ENCODE results near the gene PHF12. TPM values are rescaled to one million over a fixed set of nuclear protein-coding genes. Genes with fewer than 3 reads are reported as not detected.

PHF12 gene
- total and polyA plus RNA-seq, 2 of the 8 experiments (the other 6 are each of a cell fraction or from before 2014, with no cell fraction given), result 38.8 to 65.7 TPM

DNA sequence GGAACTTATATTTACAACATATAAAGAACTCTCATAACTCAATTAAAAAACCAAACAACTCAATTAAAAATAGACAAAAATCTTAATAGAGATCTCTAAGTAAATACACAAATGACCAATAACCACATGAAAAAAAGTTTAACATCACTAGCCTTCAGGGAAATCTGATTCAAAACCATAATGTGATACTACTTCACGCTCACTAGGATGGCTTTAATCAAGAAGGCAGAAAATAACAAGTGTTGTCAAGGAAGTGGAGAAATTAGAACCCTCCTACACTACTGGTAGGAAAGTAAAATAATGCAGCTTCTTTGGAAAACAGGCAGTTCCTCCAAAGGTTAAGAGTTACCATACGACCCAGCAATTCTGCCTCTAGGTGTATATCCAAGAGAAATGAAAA, 8.4 kb downstream of the PHF12 start:
- H3K27me3 ChIP-seq (replicated peaks in 1 of 4; ENCODE audit: control insufficient read depth in 3 of 4, extremely low read depth in 1 of 4, insufficient read depth in 3 of 4, low read length in 3 of 4), result no peaks in the 10 kb centered on the region
- H2AK5ac ChIP-seq (ENCODE audit: low read depth, low read length), result no peak overlapping the region
- H3K18ac ChIP-seq (ENCODE audit: extremely low read depth, low read length), result no peak overlapping the region
- H3K79me1 ChIP-seq (ENCODE audit: low read depth, low read length), result peaks cover 6% of the 10 kb centered on the region; the same call in 1 of the 2 replicates
- no peak overlapping the region for H3K23ac ChIP-seq (ENCODE audit: insufficient read length)
- H3K79me2 ChIP-seq (ENCODE audit: control insufficient read depth in 1 of 2, insufficient read depth in 2 of 2, low read length in 2 of 2), result peaks cover 60 to 100% of the 10 kb centered on the region in 2 experiments
- no peak overlapping the region for H2BK15ac ChIP-seq (ENCODE audit: low read length)
- no peak overlapping the region for H3K14ac ChIP-seq (ENCODE audit: insufficient read length)
- H2BK20ac ChIP-seq (ENCODE audit: low read length), result no peak overlapping the region
- no peak overlapping the region for H3K9ac ChIP-seq (replicated peaks in 1 of 4; ENCODE audit: extremely low read depth in 1 of 4, low read depth in 3 of 4, low read length in 3 of 4)
- ChIA-PET CTCF (ENCODE audit: partially characterized antibody) (interaction anchor here (0.9 to 2.2 kb wide), 8 partner anchors 9 to 216 kb away, joined by 3 to 10 read pairs (median 5); partner anchors contain the start of gene DHRS13), POLR2A (ENCODE audit: partially characterized antibody) (interaction anchor here (1.0 to 1.1 kb wide), 2 partner anchors 9 to 12 kb away, joined by 3 to 4 read pairs; partner anchors contain the start of gene PHF12)
- H3K56ac ChIP-seq (replicated peaks; ENCODE audit: insufficient read length, low read depth, low read length), result no peak overlapping the region
- 94% methylated on average over 2 of the region's 2 CpGs; no CpG with 5 or more reads in 1 of the 2 experiments for WGBS, 2 experiments (ENCODE audit: extremely low coverage in 1 of 2, insufficient coverage in 1 of 2, insufficient read length in 1 of 2, insufficient replicate concordance in 2 of 2, low coverage in 1 of 2, low lambda C conversion rate in 2 of 2, missing lambda C conversion rate in 1 of 2)
- no peaks in the 10 kb centered on the region for H3K9me3 ChIP-seq (ENCODE audit: insufficient read depth in 2 of 2, low read depth in 1 of 2, low read length in 1 of 2)
- no peak overlapping the region for H2AFZ ChIP-seq (ENCODE audit: low read length)
- peaks cover 0 to 11% (median 5%) of the 10 kb centered on the region in 4 experiments; a peak in 5 of 7 replicates for H3K4me1 ChIP-seq (replicated peaks in 1 of 4; ENCODE audit: control insufficient read depth in 3 of 4, insufficient read depth in 4 of 4, low read length in 3 of 4)
- FAIRE-seq, result no peak
- no peak overlapping the region for H3K27ac ChIP-seq (ENCODE audit: low read depth, low read length)
- no peak overlapping the region for H3K4me2 ChIP-seq (ENCODE audit: insufficient read depth in 1 of 2, low read depth in 2 of 2, low read length in 2 of 2)
- H3K4me3 ChIP-seq (ENCODE audit: extremely low read depth in 1 of 4, insufficient read depth in 2 of 4, low read depth in 3 of 4, low read length in 4 of 4), result no peak overlapping the region
- H4K8ac ChIP-seq (ENCODE audit: extremely low read depth, insufficient read depth, low read length), result no peak overlapping the region
- H3K36me3 ChIP-seq (ENCODE audit: control insufficient read depth in 2 of 4, insufficient read depth in 4 of 4, low read length in 3 of 4), result peaks cover 0 to 29% (median 3%) of the 10 kb centered on the region in 4 experiments; a peak in 5 of 8 replicates
- H2BK12ac ChIP-seq (ENCODE audit: low read depth, low read length), result no peak overlapping the region
- no peak overlapping the region for H4K5ac ChIP-seq (ENCODE audit: insufficient read length, low read depth, low read length)
- DNase-seq (ENCODE audit: low read depth in 1 of 2, low spot score in 2 of 2), result no peak
- H4K91ac ChIP-seq (replicated peaks; ENCODE audit: insufficient read length, low read length), result no peak overlapping the region
- H2BK5ac ChIP-seq (ENCODE audit: low read depth, low read length), result no peak overlapping the region
- no peaks in the 10 kb centered on the region for H3K23me2 ChIP-seq (ENCODE audit: low read depth, low read length)
- H3K4ac ChIP-seq (replicated peaks; ENCODE audit: insufficient read length, low read depth, low read length), result no peak overlapping the region
- peaks cover 21 to 25% of the 10 kb centered on the region in 2 experiments for H4K20me1 ChIP-seq (replicated peaks in 1 of 2; ENCODE audit: control insufficient read depth in 1 of 2, insufficient read depth in 2 of 2, low read length in 2 of 2)
- H2BK120ac ChIP-seq (replicated peaks; ENCODE audit: low read depth, low read length), result no peak overlapping the region
- TF ChIP-seq SP2 (IDR thresholded peaks at IDR 0.05; ENCODE audit: low read length) (no peak), CBX8 (IDR thresholded peaks at IDR 0.05; ENCODE audit: borderline replicate concordance, low read depth, low read length) (no peak), BCL11A (IDR thresholded peaks at IDR 0.05; ENCODE audit: low read depth in 2 of 2, low read length in 2 of 2) (no peak), CBX5 (IDR thresholded peaks at IDR 0.05; ENCODE audit: low read depth, low read length) (no peak), SIX5 (IDR thresholded peaks at IDR 0.05; ENCODE audit: low read depth, low read length) (no peak), SUZ12 (IDR thresholded peaks at IDR 0.05; ENCODE audit: low read length) (no peak), TEAD4 (IDR thresholded peaks at IDR 0.05; ENCODE audit: low read depth, low read length) (no peak), BACH1 (IDR thresholded peaks at IDR 0.05; ENCODE audit: low read length) (no peak)
- TF ChIP-seq, protein P1, sequence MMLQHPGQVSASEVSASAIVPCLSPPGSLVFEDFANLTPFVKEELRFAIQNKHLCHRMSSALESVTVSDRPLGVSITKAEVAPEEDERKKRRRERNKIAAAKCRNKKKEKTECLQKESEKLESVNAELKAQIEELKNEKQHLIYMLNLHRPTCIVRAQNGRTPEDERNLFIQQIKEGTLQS (IDR thresholded peaks at IDR 0.05; ENCODE audit: insufficient read depth, low read depth, low read length), result no peak
- TF ChIP-seq, protein P2, sequence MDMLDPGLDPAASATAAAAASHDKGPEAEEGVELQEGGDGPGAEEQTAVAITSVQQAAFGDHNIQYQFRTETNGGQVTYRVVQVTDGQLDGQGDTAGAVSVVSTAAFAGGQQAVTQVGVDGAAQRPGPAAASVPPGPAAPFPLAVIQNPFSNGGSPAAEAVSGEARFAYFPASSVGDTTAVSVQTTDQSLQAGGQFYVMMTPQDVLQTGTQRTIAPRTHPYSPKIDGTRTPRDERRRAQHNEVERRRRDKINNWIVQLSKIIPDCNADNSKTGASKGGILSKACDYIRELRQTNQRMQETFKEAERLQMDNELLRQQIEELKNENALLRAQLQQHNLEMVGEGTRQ (IDR thresholded peaks at IDR 0.05; ENCODE audit: low read length), result no peak
- TF ChIP-seq, protein P3, sequence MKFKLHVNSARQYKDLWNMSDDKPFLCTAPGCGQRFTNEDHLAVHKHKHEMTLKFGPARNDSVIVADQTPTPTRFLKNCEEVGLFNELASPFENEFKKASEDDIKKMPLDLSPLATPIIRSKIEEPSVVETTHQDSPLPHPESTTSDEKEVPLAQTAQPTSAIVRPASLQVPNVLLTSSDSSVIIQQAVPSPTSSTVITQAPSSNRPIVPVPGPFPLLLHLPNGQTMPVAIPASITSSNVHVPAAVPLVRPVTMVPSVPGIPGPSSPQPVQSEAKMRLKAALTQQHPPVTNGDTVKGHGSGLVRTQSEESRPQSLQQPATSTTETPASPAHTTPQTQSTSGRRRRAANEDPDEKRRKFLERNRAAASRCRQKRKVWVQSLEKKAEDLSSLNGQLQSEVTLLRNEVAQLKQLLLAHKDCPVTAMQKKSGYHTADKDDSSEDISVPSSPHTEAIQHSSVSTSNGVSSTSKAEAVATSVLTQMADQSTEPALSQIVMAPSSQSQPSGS (IDR thresholded peaks at IDR 0.05; ENCODE audit: low read length), result no peak
